ENCODE results near the gene SLC16A5.
A peak's percentile ranks its signal among the peaks of the same experiment; 100 is the strongest.

The SLC16A5 gene

GRCh38 chr17:75128694-75129505 is 41.1 kb downstream of the SLC16A5 start:
- no peak for TF ChIP-seq EZH2 (IDR thresholded peaks at IDR 0.05; ENCODE audit: borderline replicate concordance, low read depth, low read length, severe bottlenecking)
- TF ChIP-seq, protein P1, sequence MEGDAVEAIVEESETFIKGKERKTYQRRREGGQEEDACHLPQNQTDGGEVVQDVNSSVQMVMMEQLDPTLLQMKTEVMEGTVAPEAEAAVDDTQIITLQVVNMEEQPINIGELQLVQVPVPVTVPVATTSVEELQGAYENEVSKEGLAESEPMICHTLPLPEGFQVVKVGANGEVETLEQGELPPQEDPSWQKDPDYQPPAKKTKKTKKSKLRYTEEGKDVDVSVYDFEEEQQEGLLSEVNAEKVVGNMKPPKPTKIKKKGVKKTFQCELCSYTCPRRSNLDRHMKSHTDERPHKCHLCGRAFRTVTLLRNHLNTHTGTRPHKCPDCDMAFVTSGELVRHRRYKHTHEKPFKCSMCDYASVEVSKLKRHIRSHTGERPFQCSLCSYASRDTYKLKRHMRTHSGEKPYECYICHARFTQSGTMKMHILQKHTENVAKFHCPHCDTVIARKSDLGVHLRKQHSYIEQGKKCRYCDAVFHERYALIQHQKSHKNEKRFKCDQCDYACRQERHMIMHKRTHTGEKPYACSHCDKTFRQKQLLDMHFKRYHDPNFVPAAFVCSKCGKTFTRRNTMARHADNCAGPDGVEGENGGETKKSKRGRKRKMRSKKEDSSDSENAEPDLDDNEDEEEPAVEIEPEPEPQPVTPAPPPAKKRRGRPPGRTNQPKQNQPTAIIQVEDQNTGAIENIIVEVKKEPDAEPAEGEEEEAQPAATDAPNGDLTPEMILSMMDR (IDR thresholded peaks at IDR 0.05; ENCODE audit: borderline replicate concordance, extremely low read depth, low read length, poor library complexity, severe bottlenecking): no peak
- Histone ChIP-seq H3K4me3 (ENCODE audit: low read depth in 1 of 2, low read length in 2 of 2) (no peak overlapping the region), H2AFZ (ENCODE audit: low read depth, low read length) (no peak overlapping the region), H3K27ac (ENCODE audit: low read length) (no peak overlapping the region), H3K79me2 (ENCODE audit: insufficient read depth, low read length) (peaks cover 32% of the 10 kb centered on the region), H3K9me3 (ENCODE audit: insufficient read depth, low read length, severe bottlenecking) (no peaks in the 10 kb centered on the region), H4K20me1 (ENCODE audit: insufficient read depth, low read length) (peaks cover 16% of the 10 kb centered on the region), H3K9ac (ENCODE audit: low read depth, low read length) (no peak overlapping the region), H3K4me2 (ENCODE audit: insufficient read depth, low read length) (no peak overlapping the region), H3K36me3 (ENCODE audit: insufficient read depth, low read length) (peaks cover 33% of the 10 kb centered on the region), H3K27me3 (ENCODE audit: insufficient read depth, low read length, poor library complexity) (no peaks in the 10 kb centered on the region), H3K4me1 (ENCODE audit: insufficient read depth, low read length) (peaks cover 34% of the 10 kb centered on the region)
- DNase-seq (no peak), ATAC-seq (ENCODE audit: insufficient read depth, low read depth) (no peak)

GRCh38 chr17:75129576-75129975 is 41.8 kb downstream of the SLC16A5 start:
- peaks cover 32% of the 10 kb centered on the region for H3K79me2 ChIP-seq (ENCODE audit: insufficient read depth, low read length)
- ATAC-seq (ENCODE audit: insufficient read depth, low read depth) (no peak), DNase-seq (no peak)
- H3K9ac ChIP-seq (ENCODE audit: low read depth, low read length): no peak overlapping the region
- peaks cover 34% of the 10 kb centered on the region for H3K4me1 ChIP-seq (ENCODE audit: insufficient read depth, low read length)
- TF ChIP-seq EZH2 (IDR thresholded peaks at IDR 0.05; ENCODE audit: borderline replicate concordance, low read depth, low read length, severe bottlenecking): no peak
- TF ChIP-seq, protein P1 (IDR thresholded peaks at IDR 0.05; ENCODE audit: borderline replicate concordance, extremely low read depth, low read length, poor library complexity, severe bottlenecking): no peak
- H3K4me2 ChIP-seq (ENCODE audit: insufficient read depth, low read length): peak overlapping the region; percentile 83; the same call in 1 of the 2 replicates
- H2AFZ ChIP-seq (ENCODE audit: low read depth, low read length): no peak overlapping the region
- peaks cover 16% of the 10 kb centered on the region for H4K20me1 ChIP-seq (ENCODE audit: insufficient read depth, low read length)
- H3K27ac ChIP-seq (ENCODE audit: low read length): no peak overlapping the region
- no peaks in the 10 kb centered on the region for H3K27me3 ChIP-seq (ENCODE audit: insufficient read depth, low read length, poor library complexity)
- H3K4me3 ChIP-seq (ENCODE audit: low read depth in 1 of 2, low read length in 2 of 2): peak overlapping the region in 1 of 2 experiments; percentile 92; a peak in 1 of 4 replicates
- H3K9me3 ChIP-seq (ENCODE audit: insufficient read depth, low read length, severe bottlenecking): no peaks in the 10 kb centered on the region
- H3K36me3 ChIP-seq (ENCODE audit: insufficient read depth, low read length): peaks cover 30% of the 10 kb centered on the region

DNA sequence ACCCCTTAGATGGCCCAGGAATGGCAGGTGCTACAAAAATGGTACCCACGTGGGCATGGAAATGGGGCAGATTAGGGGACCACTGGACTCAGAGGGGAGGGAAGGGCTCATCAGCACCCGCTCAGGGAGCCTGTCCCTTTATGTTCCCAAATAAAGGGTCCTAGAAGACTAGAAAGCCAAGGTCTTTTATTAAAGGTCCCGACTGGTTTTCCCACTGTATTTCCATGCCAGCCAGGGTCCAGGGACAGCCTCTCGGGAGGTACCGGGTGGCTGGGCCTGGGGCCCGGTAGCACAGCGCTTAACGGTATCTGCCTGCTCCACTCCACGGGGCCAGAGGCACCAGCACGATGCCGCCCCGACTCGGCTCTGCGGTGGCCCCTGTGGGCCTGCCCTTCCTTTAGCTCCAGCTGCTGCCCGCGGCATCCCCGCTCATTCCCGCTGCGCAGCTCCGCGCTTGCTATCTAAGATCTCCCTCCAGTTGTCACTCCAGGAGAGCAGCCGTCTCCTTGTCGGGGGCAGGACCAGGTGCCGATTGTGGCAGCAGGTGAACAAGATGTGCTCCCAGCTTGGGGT is 42.4 kb downstream of the SLC16A5 start:
- H3K36me3 ChIP-seq (ENCODE audit: insufficient read depth, low read length): peaks cover 25% of the 10 kb centered on the region
- DNase-seq (no peak), ATAC-seq (ENCODE audit: insufficient read depth, low read depth) (no peak)
- TF ChIP-seq, protein P1 (IDR thresholded peaks at IDR 0.05; ENCODE audit: borderline replicate concordance, extremely low read depth, low read length, poor library complexity, severe bottlenecking): no peak
- no peak overlapping the region for H2AFZ ChIP-seq (ENCODE audit: low read depth, low read length)
- peak overlapping the region; percentile 34 to 92; a peak in 3 of 4 replicates for H3K4me3 ChIP-seq (ENCODE audit: low read depth in 1 of 2, low read length in 2 of 2)
- peak overlapping the region; percentile 83 for H3K4me2 ChIP-seq (ENCODE audit: insufficient read depth, low read length)
- no peaks in the 10 kb centered on the region for H3K9me3 ChIP-seq (ENCODE audit: insufficient read depth, low read length, severe bottlenecking)
- peak overlapping the region; percentile 87; the same call in 1 of the 2 replicates for H3K27ac ChIP-seq (ENCODE audit: low read length)
- peaks cover 30% of the 10 kb centered on the region for H3K79me2 ChIP-seq (ENCODE audit: insufficient read depth, low read length)
- peaks cover 34% of the 10 kb centered on the region for H3K4me1 ChIP-seq (ENCODE audit: insufficient read depth, low read length)
- H3K9ac ChIP-seq (ENCODE audit: low read depth, low read length): peak overlapping the region; percentile 67
- H3K27me3 ChIP-seq (ENCODE audit: insufficient read depth, low read length, poor library complexity): no peaks in the 10 kb centered on the region
- peaks cover 16% of the 10 kb centered on the region for H4K20me1 ChIP-seq (ENCODE audit: insufficient read depth, low read length)

All from DND-41 (cell line).